Aorta (tissue), 5 donors: ENCODE results near the gene CTXN1. TPM values are rescaled to one million over a fixed set of nuclear protein-coding genes. Genes with fewer than 3 reads are reported as not detected.

Experiments
- ATAC-seq: fragments of 200-7000 bp; cut with Tn5 transposase; one replicate; pipeline ENCODE4 v1.9.1; 2022; ENCODE audit warnings: moderate library complexity; ENCODE audit not compliant: low FRiP score
- DNase-seq, 2 donors: peaks; one replicate each; pipeline ENCODE4 v3.0.0-alpha.2; 2020
- H3K27ac ChIP-seq, 2 donors: one replicate each; pipeline ENCODE4 v1.5.1; 2013; ENCODE audit warnings: low read length in 2 of 2, mild to moderate bottlenecking in 2 of 2, moderate library complexity in 2 of 2, control low read depth in 1 of 2, inconsistent platforms in 1 of 2, low read depth in 1 of 2
- H3K27me3 ChIP-seq, 2 donors: one replicate each; pipeline ENCODE4 v1.6.1; 2013; ENCODE audit warnings: control low read depth in 1 of 2, low read length in 1 of 2, mild to moderate bottlenecking in 1 of 2, moderate library complexity in 1 of 2; ENCODE audit not compliant: insufficient read depth in 2 of 2, control insufficient read depth in 1 of 2
- H3K36me3 ChIP-seq, 2 donors: one replicate each; pipeline ENCODE4 v1.6.1; 2013; ENCODE audit warnings: control low read depth in 1 of 2, low read length in 1 of 2, mild to moderate bottlenecking in 1 of 2; ENCODE audit not compliant: insufficient read depth in 2 of 2, control insufficient read depth in 1 of 2
- H3K4me1 ChIP-seq, 2 donors: one replicate each; pipeline ENCODE4 v1.6.1; 2013; ENCODE audit warnings: low read length in 2 of 2, control low read depth in 1 of 2, mild to moderate bottlenecking in 1 of 2, moderate library complexity in 1 of 2; ENCODE audit not compliant: insufficient read depth in 2 of 2, control insufficient read depth in 1 of 2
- H3K4me3 ChIP-seq, 2 donors: one replicate each; pipeline ENCODE4 v1.5.1; 2013; ENCODE audit warnings: low read length in 2 of 2, control low read depth in 1 of 2, mild to moderate bottlenecking in 1 of 2
- H3K9me3 ChIP-seq: one replicate; pipeline ENCODE4 v1.6.1; 2013; ENCODE audit warnings: mild to moderate bottlenecking, low read length; ENCODE audit not compliant: control insufficient read depth
- WGBS, 2 donors: extraction: QIAGEN DNeasy Blood & Tissue Kit; methylation state at CpG; one replicate each; pipeline ENCODE4 v1.1.7; 2013; 5-methylcytosine and 5-hydroxymethylcytosine counted together
- intact Hi-C, 2 donors: fragments of 100-400 bp; cut with DNase I; formaldehyde crosslinking; loops; one replicate each; pipeline versions ENCODE4 v1.14.2 to v1.15.0; 2022
- polyA plus RNA-seq, 2 donors: library from polyadenylated mRNA; stranded (reverse); fragments of 200-250 nt; gene quantifications; one replicate each; pipeline ENCODE4 v1.2.3, GENCODE V29; 2013
- total RNA-seq, 2 donors: library from RNA; stranded (reverse); fragmentation: NEBNext Ultra II Directional; extraction: Animal tissue kit (Norgen Biotek cat#: 25700); gene quantifications; one replicate each; pipeline ENCODE4 v1.2.1, GENCODE V29; 2021
- donor health status: healthy with polysubstance abuse.
- donor health status: Bipolar disorder and iron deficiency.
- donor health status: DM: no; HTN: no; CAD: no.
- donor health status: DM: no; HTN: no; CAD: no.
- donor health status: DM: yes; HTN: yes; CAD: no.

Gene CTXN1
- total and polyA plus RNA-seq, 4 donors = 0.51 to 2.5 (median 1.9) TPM; not detected in 1

DNA sequence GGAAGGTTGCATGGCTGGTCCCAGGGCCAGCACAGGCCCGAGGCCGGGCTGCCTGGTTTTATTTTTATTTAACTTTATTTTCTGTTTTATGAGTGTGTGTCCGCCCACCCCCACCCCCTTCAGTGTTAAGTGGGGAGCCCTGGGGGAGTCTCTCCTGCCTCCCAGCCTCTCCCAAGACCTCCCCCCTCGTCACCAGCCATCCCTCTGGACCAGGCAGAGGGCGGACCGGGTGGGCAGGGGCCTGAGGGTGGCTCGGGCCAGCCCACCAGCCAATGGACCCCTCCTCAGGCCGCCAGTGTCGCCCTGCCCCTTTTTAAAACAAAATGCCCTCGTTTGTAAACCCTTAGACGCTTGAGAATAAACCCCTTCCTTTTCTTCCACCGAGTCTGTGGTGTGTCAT, 11.8 kb downstream of the CTXN1 start:
- 57 to 58% methylated on average over 12 of the region's 12 CpGs for WGBS, 2 donors
- Histone ChIP-seq H3K27ac (no peak overlapping the region), H3K27me3 (no peaks in the 10 kb centered on the region), H3K4me3 (no peak overlapping the region), H3K4me1 (no peaks in the 10 kb centered on the region), H3K36me3 (peaks cover 0 to 12% of the 10 kb centered on the region in 2 donors), H3K9me3 (no peaks in the 10 kb centered on the region)
- DNase-seq = no peak
- intact Hi-C loops = no loop called here
- ATAC-seq = no peak

DNA sequence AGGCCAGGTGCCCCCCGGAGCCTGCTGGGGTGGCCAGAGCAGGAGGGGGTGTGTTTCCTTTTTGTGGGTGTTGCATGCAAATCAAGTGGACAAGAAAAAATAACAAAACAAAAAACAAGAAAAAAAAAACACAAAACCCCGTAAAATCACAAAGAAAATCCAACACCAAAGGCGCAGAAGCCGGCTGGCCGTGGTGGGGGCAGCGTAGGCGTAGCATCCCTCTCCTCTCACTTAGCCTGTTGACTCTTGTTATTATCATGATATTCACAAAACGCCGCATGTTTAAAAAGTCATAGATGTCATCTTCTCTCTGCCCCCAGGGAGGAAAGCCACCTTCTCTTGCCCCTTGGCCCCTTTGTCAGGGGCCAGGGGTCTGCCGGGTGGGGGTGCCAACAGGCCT, 12.3 kb downstream of the CTXN1 start:
- intact Hi-C loops = no loop called here
- WGBS, 2 donors = 90 to 94% methylated on average over 10 of the region's 10 CpGs

GRCh38 chr19:7912697-7913564, 13.0 kb downstream of the CTXN1 start:
- 90 to 91% methylated on average over 33 to 39 of the region's 39 CpGs for WGBS, 2 donors
- Histone ChIP-seq H3K27ac (no peak overlapping the region), H3K4me1 (no peaks in the 10 kb centered on the region), H3K27me3 (no peaks in the 10 kb centered on the region), H3K9me3 (no peaks in the 10 kb centered on the region), H3K4me3 (no peak overlapping the region), H3K36me3 (peaks cover 0 to 12% of the 10 kb centered on the region in 2 donors)
- intact Hi-C loops = no loop called here
- ATAC-seq = no peak
- DNase-seq = peak in 1 of 2 donors; percentile 46

More for the DNA sequence above, 12.3 kb downstream of the CTXN1 start:
- ATAC-seq (no peak), DNase-seq (no peak)
- Histone ChIP-seq H3K4me1 (no peaks in the 10 kb centered on the region), H3K27me3 (no peaks in the 10 kb centered on the region), H3K27ac (no peak overlapping the region), H3K36me3 (peaks cover 0 to 12% of the 10 kb centered on the region in 2 donors), H3K9me3 (no peaks in the 10 kb centered on the region), H3K4me3 (no peak overlapping the region)

DNA sequence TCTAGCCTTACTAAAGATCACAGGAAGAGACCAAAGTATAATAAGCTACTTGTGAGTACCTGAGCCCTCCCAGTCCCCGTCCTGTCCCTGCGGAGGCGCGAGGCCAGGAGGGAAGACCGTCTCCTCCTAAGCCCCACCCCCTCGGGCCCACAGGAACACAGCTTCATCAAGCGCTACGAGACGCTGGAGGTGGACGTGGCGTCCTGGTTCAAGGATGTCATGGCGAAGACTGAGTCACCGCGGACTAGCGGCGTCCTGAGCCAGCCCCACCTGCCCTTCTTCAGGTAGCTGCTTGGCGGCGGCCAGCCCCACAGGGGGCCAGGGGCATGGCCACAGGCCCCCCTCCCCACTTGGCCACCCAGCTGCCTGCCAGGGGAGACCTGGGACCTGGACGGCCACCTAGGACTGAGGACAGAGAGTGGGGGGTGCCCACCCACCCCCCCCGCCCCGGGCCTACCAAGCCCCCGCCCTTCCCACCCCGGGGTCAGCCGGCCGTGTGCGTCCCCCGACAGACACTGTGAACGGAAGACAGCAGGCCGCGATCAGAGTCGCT, 13.7 kb downstream of the CTXN1 start:
- no peaks in the 10 kb centered on the region for H3K27me3 ChIP-seq
- WGBS, 2 donors = 89 to 91% methylated on average over 27 to 31 of the region's 31 CpGs
- intact Hi-C loops = no loop called here

DNA sequence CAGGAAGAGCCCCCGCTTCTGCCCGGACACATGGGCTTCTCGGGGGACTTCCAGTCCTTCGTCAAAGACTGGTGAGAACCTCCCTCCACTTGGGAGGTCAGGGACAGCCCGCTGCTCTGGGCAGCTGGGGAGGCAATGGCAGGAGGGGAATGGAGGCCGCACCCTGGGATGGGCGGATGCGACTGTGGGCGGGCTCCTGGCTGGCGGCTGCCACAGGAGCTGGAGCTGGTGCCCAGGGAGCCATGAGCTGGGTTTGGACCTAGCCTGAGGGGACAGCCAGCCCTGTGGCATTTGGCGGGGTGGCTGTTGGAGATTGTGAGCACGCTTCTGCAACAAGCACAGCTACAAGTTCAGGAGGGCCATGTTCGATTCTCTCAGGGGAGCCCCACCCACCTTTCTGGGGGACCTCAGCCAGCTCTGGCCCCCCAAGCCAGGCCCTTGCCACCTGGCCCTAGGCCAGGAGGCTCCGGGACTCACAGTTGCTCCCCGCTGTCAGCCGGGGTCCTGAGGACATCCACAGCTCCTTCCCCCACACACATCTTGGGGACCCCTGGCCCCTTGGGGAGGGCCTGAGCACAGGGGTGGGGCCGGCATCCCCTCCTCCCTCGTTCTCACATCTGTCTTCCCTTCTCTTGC, 14.3 kb downstream of the CTXN1 start:
- DNase-seq (peak in 1 of 2 donors; percentile 47), ATAC-seq (no peak)
- H3K27me3 ChIP-seq = no peaks in the 10 kb centered on the region
- H3K9me3 ChIP-seq = no peaks in the 10 kb centered on the region
- H3K4me3 ChIP-seq = no peak overlapping the region
- intact Hi-C loops = no loop called here
- peaks cover 0 to 12% of the 10 kb centered on the region in 2 donors for H3K36me3 ChIP-seq
- no peak overlapping the region for H3K27ac ChIP-seq
- 88 to 93% methylated on average over 18 of the region's 18 CpGs for WGBS, 2 donors
- no peaks in the 10 kb centered on the region for H3K4me1 ChIP-seq

More for the DNA sequence above, 13.7 kb downstream of the CTXN1 start:
- Histone ChIP-seq H3K36me3 (peaks cover 0 to 12% of the 10 kb centered on the region in 2 donors), H3K27ac (no peak overlapping the region), H3K9me3 (no peaks in the 10 kb centered on the region), H3K4me3 (no peak overlapping the region), H3K4me1 (no peaks in the 10 kb centered on the region)
- peak in 1 of 2 donors; percentile 44 for DNase-seq
- no peak for ATAC-seq

GRCh38 chr19:7910321-7911161, 15.4 kb downstream of the CTXN1 start:
- H3K27ac ChIP-seq = no peak overlapping the region
- WGBS, 2 donors = 91 to 92% methylated on average over 50 to 54 of the region's 54 CpGs
- H3K36me3 ChIP-seq = peaks cover 0 to 12% of the 10 kb centered on the region in 2 donors
- H3K4me1 ChIP-seq = no peaks in the 10 kb centered on the region
- H3K27me3 ChIP-seq = no peaks in the 10 kb centered on the region
- intact Hi-C loops = no loop called here
- no peak overlapping the region for H3K4me3 ChIP-seq
- H3K9me3 ChIP-seq = no peaks in the 10 kb centered on the region
- peak; percentile 44 to 77 for DNase-seq
- ATAC-seq = no peak

DNA sequence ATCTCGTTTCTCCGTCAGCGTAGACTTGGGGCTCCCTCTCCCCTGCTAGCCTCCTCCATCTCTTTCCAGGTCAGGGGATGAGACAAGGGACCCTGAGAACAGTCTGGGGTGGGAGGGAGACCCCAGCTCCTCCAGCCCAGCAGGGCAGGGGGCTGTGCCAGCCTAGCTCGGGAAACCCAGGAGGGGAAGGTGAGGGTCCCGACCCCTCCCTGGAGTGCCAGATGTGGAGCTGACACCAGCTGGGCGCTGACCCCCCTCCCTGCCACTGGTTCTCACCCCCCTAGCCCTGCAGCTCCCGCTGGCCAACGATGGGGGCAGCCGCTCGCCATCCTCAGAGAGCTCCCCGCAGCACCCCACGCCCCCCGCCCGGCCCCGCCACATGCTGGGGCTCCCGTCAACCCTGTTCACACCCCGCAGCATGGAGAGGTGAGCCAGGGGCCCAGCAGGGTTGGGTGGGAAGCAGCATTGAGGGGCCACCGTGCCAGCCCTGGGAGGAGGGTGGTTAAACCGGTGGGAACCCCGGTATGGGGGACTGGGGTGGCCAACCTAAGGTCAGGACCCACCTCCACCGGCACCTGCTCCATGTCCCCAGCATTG, 16.4 kb downstream of the CTXN1 start:
- no peak for ATAC-seq
- H3K27ac ChIP-seq = no peak overlapping the region
- H3K27me3 ChIP-seq = no peaks in the 10 kb centered on the region
- WGBS, 2 donors = 91 to 94% methylated on average over 19 to 21 of the region's 21 CpGs
- no peak overlapping the region for H3K4me3 ChIP-seq
- H3K9me3 ChIP-seq = no peaks in the 10 kb centered on the region
- DNase-seq = peak in 1 of 2 donors; percentile 41
- H3K4me1 ChIP-seq = no peaks in the 10 kb centered on the region
- intact Hi-C loops = no loop called here
- peaks cover 0 to 12% of the 10 kb centered on the region in 2 donors for H3K36me3 ChIP-seq
